Activated B cell treated with CpG ODN at 0.5 μM for 24 hours (primary cell): ENCODE measurements around the gene MRPL55. TPM values are rescaled to one million over a fixed set of nuclear protein-coding genes. Genes with fewer than 3 reads are reported as not detected.

Experiments
- ATAC-seq: fragments of 200-7000 bp; cut with Tn5 transposase; one replicate; pipeline ENCODE4 v1.10.0; 2021; ENCODE audit warnings: low read depth, mild to moderate bottlenecking, moderate library complexity
- CTCF ChIA-PET: fragments of 350-600 bp; sonication (Branson Sonifier 250); formaldehyde crosslinking; loops from one replicate; lab custom pipeline; 2021; ENCODE audit warnings: antibody characterized with exemption; lab: Charles Lee
- POLR2A ChIA-PET: fragments of 350-600 bp; sonication (Branson Sonifier 250); formaldehyde crosslinking; loops from one replicate; lab custom pipeline; 2021; ENCODE audit warnings: antibody characterized with exemption; lab: Charles Lee
- DNase-seq: peaks from one replicate; pipeline ENCODE4 v3.0.0; 2022
- H3K27ac Mint-ChIP-seq: one replicate; pipeline ENCODE4 v1.8.0; 2020; ENCODE audit warnings: mixed read lengths
- H3K27me3 Mint-ChIP-seq: one replicate; pipeline ENCODE4 v1.8.0; 2021; ENCODE audit warnings: mixed read lengths
- H3K36me3 Mint-ChIP-seq: one replicate; pipeline ENCODE4 v1.8.0; 2021; ENCODE audit warnings: low read depth, mixed read lengths
- H3K4me1 Mint-ChIP-seq: one replicate; pipeline ENCODE4 v1.8.0; 2021; ENCODE audit warnings: mixed read lengths
- H3K4me3 Mint-ChIP-seq: one replicate; pipeline ENCODE4 v1.8.0; 2020; ENCODE audit warnings: mild to moderate bottlenecking, mixed read lengths
- H3K9me3 Mint-ChIP-seq: one replicate; pipeline ENCODE4 v1.8.0; 2020; ENCODE audit warnings: mixed read lengths
- CTCF ChIP-seq: fragments of 200-600 bp; IDR thresholded peaks from one replicate; pipeline ENCODE4 v1.8.0; 2022; ENCODE audit warnings: antibody characterized with exemption, mild to moderate bottlenecking
- intact Hi-C: fragments of 100-400 bp; cut with micrococcal nuclease; formaldehyde crosslinking; loops from one replicate; pipeline ENCODE4 v1.15.1; 2024
- total RNA-seq: library from RNA; stranded (reverse); gene quantifications from 2 replicates; pipeline ENCODE4 v1.2.3, GENCODE V29; 2022

The MRPL55 gene
- total RNA-seq, 1 donor from 2014 or later = 34.0 TPM

DNA sequence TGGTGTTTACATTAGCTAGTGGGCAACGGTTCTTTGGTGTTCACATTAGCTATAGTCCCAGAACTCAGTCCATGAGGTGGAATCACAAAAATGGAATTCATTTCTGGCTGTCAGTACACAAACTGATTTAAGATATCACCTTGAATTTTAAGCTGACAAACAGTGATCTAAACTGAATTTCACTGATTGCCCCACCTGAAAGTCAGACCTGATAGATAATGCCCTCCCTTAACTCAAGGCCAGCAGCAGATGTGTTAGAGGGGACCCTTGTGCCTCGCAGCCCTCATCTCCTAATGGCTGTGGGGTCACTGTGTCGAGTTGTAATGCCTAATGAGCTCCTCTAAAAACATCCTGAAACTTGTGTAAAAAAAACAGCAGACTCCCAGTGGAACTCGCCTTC lies 18.0 kb downstream of the MRPL55 start:
- Mint-ChIP-seq H3K4me1 (peaks cover 79% of the 10 kb centered on the region), H3K27me3 (no peaks in the 10 kb centered on the region), H3K4me3 (no peak overlapping the region), H3K36me3 (peaks cover 54% of the 10 kb centered on the region), H3K27ac (no peak overlapping the region), H3K9me3 (peaks cover 11% of the 10 kb centered on the region)
- no peak for DNase-seq
- intact Hi-C loops = no loop called here
- ATAC-seq = no peak
- ChIA-PET POLR2A (interaction anchor here (0.7 to 1.0 kb wide), 3 partner anchors 9 to 16 kb away, joined by 3 read pairs; no protein-coding TSS in a partner anchor), CTCF (interaction anchor here (0.8 to 1.4 kb wide), 2 partner anchors 39 to 91 kb away, joined by 3 read pairs; no protein-coding TSS in a partner anchor)
- TF ChIP-seq CTCF = no peak

- Mint-ChIP-seq H3K27me3 (no peaks in the 10 kb centered on the region), H3K27ac (peak overlapping the region; percentile 46), H3K36me3 (peaks cover 50% of the 10 kb centered on the region), H3K4me1 (peaks cover 79% of the 10 kb centered on the region), H3K9me3 (peaks cover 11% of the 10 kb centered on the region), H3K4me3 (peak overlapping the region; percentile 7)
- no peak for TF ChIP-seq CTCF
- intact Hi-C loops = loop anchor here (1.0 kb wide), 1 partner anchor 12 kb away; no protein-coding TSS in a partner anchor
- ATAC-seq (no peak), DNase-seq (peak; percentile 12)
- CTCF ChIA-PET = interaction anchor here (0.8 to 1.4 kb wide), 2 partner anchors 40 to 91 kb away, joined by 3 read pairs; no protein-coding TSS in a partner anchor
- POLR2A ChIA-PET = interaction anchor here (0.6 to 1.1 kb wide), 5 partner anchors 9 to 316 kb away, joined by 3 to 7 read pairs (median 3); partner anchors contain the start of gene TRIM11
Observed at GRCh38 chr1:228090613-228091081, 18.5 kb downstream of the MRPL55 start.

- peak overlapping the region; percentile 53 for H3K4me3 Mint-ChIP-seq
- intact Hi-C loops = loop anchor here (1.0 to 10.0 kb wide), 2 partner anchors 13 to 1415 kb away; partner anchors contain the start of gene NUP133
- CTCF ChIA-PET = interaction anchor here (1.4 kb wide), 1 partner anchor 41 kb away, joined by 3 read pairs; no protein-coding TSS in a partner anchor
- POLR2A ChIA-PET = interaction anchor here (0.6 to 1.1 kb wide), 3 partner anchors 76 to 317 kb away, joined by 3 to 7 read pairs (median 3); partner anchors contain the start of genes IBA57 and TRIM11
- no peak for TF ChIP-seq CTCF
- DNase-seq (peak; percentile 15), ATAC-seq (peak; percentile 73)
- peaks cover 6% of the 10 kb centered on the region for H3K9me3 Mint-ChIP-seq
- peak overlapping the region; percentile 72 for H3K27ac Mint-ChIP-seq
- no peaks in the 10 kb centered on the region for H3K27me3 Mint-ChIP-seq
- peaks cover 49% of the 10 kb centered on the region for H3K36me3 Mint-ChIP-seq
- peaks cover 80% of the 10 kb centered on the region for H3K4me1 Mint-ChIP-seq
Observed at GRCh38 chr1:228089519-228090380, 19.3 kb downstream of the MRPL55 start.

- peak overlapping the region; percentile 53 for H3K4me3 Mint-ChIP-seq
- ChIA-PET CTCF (no interaction called here), POLR2A (interaction anchor here (0.8 kb wide), 1 partner anchor 77 kb away, joined by 3 read pairs; the partner anchor contains the start of gene IBA57)
- peaks cover 47% of the 10 kb centered on the region for H3K36me3 Mint-ChIP-seq
- peaks cover 86% of the 10 kb centered on the region for H3K4me1 Mint-ChIP-seq
- intact Hi-C loops = loop anchor here (10.0 kb wide), 1 partner anchor 1416 kb away; the partner anchor contains the start of gene NUP133
- TF ChIP-seq CTCF = no peak
- H3K27ac Mint-ChIP-seq = peak overlapping the region; percentile 72
- no peaks in the 10 kb centered on the region for H3K9me3 Mint-ChIP-seq
- no peaks in the 10 kb centered on the region for H3K27me3 Mint-ChIP-seq
- no peak for DNase-seq
- no peak for ATAC-seq
Observed at GRCh38 chr1:228088586-228089498, 20.3 kb downstream of the MRPL55 start.
